HG02884 (cell line): ENCODE data around the gene KRTAP6-2.

ENCODE experiments used
- ATAC-seq: cut with Tn5 transposase; IDR thresholded peaks from one replicate; pipeline ENCODE4 v1.9.1; 2021; ENCODE audit warnings: mild to moderate bottlenecking, moderate library complexity; ENCODE audit not compliant: unreplicated experiment

KRTAP6-2 gene

GRCh38 chr21:30598802-30599201 is at the start of gene KRTAP6-2:
Gene KRTAP6-2, minus strand, starts transcription at chr21:30598902. Its CDS starts 28 bp downstream, at chr21:30598874.
- no peak for ATAC-seq

GRCh38 chr21:30646904-30647414 is 48.3 kb upstream of the KRTAP6-2 start:
- ATAC-seq = no peak

- ATAC-seq = no peak
Observed at GRCh38 chr21:30642564-30642963, 43.9 kb upstream of the KRTAP6-2 start, which contains the start of gene KRTAP20-3. Gene KRTAP20-3, plus strand, starts transcription at chr21:30642864.

GRCh38 chr21:30638686-30639085 is 40.0 kb upstream of the KRTAP6-2 start:
- ATAC-seq = no peak

GRCh38 chr21:30634906-30635305 is 36.2 kb upstream of the KRTAP6-2 start, which contains the start of gene KRTAP20-2:
Gene KRTAP20-2, plus strand, starts transcription at chr21:30635206. Its CDS starts 58 bp downstream, at chr21:30635264.
- no peak for ATAC-seq

GRCh38 chr21:30629200-30629599 is 30.5 kb upstream of the KRTAP6-2 start:
- no peak for ATAC-seq

GRCh38 chr21:30628109-30628508 is 29.4 kb upstream of the KRTAP6-2 start:
- no peak for ATAC-seq

- no peak for ATAC-seq
Observed at GRCh38 chr21:30625449-30626165, 26.9 kb upstream of the KRTAP6-2 start.

GRCh38 chr21:30623362-30623761 is 24.7 kb upstream of the KRTAP6-2 start:
- no peak for ATAC-seq

GRCh38 chr21:30620522-30620921 is 21.8 kb upstream of the KRTAP6-2 start, which contains the start of gene KRTAP20-4:
Gene KRTAP20-4, plus strand, starts transcription at chr21:30620627.
- ATAC-seq = no peak

GRCh38 chr21:30620080-30620479 is 21.4 kb upstream of the KRTAP6-2 start:
- ATAC-seq = no peak

GRCh38 chr21:30616125-30616524 is 17.4 kb upstream of the KRTAP6-2 start, which contains the start of gene KRTAP20-1:
Gene KRTAP20-1, plus strand, starts transcription at chr21:30616425. Its CDS starts 30 bp downstream, at chr21:30616455.
- no peak for ATAC-seq

- ATAC-seq = no peak
Observed at GRCh38 chr21:30615199-30615598, 16.5 kb upstream of the KRTAP6-2 start.

- no peak for ATAC-seq
Observed at GRCh38 chr21:30613836-30614235, 15.1 kb upstream of the KRTAP6-2 start, which contains the start of gene KRTAP6-1. Gene KRTAP6-1, minus strand, starts transcription at chr21:30613930. Its CDS starts 26 bp downstream, at chr21:30613904.

- ATAC-seq = no peak
Observed at GRCh38 chr21:30612132-30612531, 13.4 kb upstream of the KRTAP6-2 start.

GRCh38 chr21:30605968-30606367 is 7.3 kb upstream of the KRTAP6-2 start:
- no peak for ATAC-seq

- no peak for ATAC-seq
Observed at GRCh38 chr21:30600787-30601186, 2.1 kb upstream of the KRTAP6-2 start, which contains the start of gene KRTAP22-1. Gene KRTAP22-1, plus strand, starts transcription at chr21:30601087.

GRCh38 chr21:30592140-30592539 is 6.6 kb downstream of the KRTAP6-2 start, which contains the start of gene KRTAP6-3:
Gene KRTAP6-3, plus strand, starts transcription at chr21:30592440. Its CDS starts 6 bp downstream, at chr21:30592446.
- ATAC-seq = no peak

GRCh38 chr21:30590297-30590696 is 8.4 kb downstream of the KRTAP6-2 start, which contains the start of gene KRTAP22-2:
Gene KRTAP22-2, minus strand, starts transcription at chr21:30590397.
- ATAC-seq = no peak

- no peak for ATAC-seq
Observed at GRCh38 chr21:30582870-30583269, 15.8 kb downstream of the KRTAP6-2 start.

- ATAC-seq = no peak
Observed at GRCh38 chr21:30580132-30580531, 18.6 kb downstream of the KRTAP6-2 start.

- ATAC-seq = no peak
Observed at GRCh38 chr21:30579346-30579745, 19.4 kb downstream of the KRTAP6-2 start.
